ENCODE data around the gene DUSP19.

DUSP19 gene

GRCh38 chr2:183063083-183063482 is 15.5 kb upstream of the DUSP19 start:
- DNase-seq (ENCODE audit: extremely low read depth in 1 of 2, low read depth in 1 of 2), result no peak

DNA sequence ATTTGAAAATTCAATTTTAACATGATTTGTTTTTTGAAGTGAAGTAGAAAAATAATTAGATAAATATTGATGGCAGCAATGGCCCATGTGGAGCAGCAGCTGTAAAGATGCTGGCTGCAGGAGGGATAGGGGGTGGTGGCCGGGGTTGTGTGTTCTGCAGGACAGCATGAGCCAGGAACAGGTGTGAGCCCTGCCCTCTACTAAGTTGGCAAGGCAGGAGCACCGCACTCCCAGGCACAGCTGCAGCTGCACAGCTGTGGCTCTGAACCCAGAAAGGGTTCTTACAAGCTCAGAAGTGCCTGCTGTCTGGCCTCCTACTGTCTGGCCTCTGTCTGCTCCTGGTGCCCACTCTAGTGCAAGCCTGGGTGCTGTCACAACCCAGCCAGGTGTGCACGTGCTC is 10.0 kb upstream of the DUSP19 start:
- DNase-seq (ENCODE audit: extremely low read depth in 1 of 2, low read depth in 1 of 2), result no peak

DNA sequence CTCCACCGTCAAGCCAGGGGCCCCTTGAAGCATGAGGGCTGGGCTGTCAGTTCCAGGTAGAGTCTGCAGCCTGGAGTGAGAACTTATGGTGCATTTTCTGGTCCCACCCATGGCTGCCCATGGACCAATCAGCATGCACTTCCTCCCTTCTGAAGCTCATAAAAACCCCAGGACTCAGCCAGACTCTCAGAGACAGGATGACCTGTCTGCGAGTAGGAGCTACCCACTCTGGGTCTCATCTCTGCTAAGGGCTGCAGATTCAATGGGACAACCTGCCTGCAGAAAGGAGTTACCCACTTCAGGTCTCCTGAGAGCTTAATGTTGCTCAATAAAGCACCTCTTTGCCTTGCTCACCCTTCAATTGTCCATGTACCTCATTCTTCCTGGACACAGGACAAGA is 9.4 kb upstream of the DUSP19 start:
- no peak for DNase-seq (ENCODE audit: extremely low read depth in 1 of 2, low read depth in 1 of 2)

DNA sequence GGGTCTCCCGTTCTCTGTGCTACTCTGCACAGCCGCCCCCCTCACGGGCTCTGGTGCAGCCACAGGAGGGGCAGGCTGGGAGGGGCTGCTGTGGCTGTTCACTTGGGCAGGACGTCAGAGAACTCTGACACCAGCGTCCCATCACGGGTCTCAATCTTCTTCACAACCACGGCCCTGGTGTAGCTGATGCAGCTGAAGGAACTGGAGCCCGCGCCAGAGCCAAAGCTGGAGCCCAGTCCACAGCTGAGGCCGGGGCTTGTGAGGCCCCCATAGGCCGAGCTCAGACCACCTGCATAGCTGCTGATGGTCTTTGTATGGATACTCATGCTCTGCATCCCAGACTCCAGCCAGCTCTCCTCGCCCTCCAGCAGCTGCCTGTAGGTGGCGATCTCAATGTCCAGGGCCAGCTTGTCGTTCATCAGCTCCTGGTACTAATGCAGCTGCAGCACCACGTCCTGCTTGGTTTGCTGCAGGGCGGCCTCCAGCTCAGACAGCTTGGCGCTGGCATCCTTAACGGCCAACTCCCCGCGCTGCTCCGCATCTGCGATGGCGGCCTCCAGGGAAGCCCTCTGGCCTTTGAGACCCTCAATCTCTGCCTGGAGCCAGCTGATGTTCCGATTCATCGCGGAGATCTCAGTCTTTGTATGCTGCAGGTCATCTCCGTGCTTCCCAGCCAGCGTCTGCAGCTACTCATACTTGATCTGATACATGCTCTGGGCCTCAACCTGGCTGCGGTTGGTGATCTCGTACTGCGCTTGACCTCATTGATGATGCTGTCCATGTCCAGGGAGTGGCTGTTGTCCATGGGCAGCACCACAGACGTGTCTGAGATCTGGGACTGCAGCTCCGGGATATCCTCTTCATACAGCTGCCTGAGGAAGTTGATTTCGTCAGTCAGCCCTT is 7.4 kb upstream of the DUSP19 start:
- DNase-seq (ENCODE audit: extremely low read depth in 1 of 2, low read depth in 1 of 2), result no peak

- no peak for DNase-seq (ENCODE audit: extremely low read depth in 1 of 2, low read depth in 1 of 2)
These were observed 6.4 kb upstream of the DUSP19 start for GRCh38 chr2:183072177-183072576.

- DNase-seq (ENCODE audit: extremely low read depth in 1 of 2, low read depth in 1 of 2), result no peak
These were observed 434 bp upstream of the DUSP19 start for GRCh38 chr2:183078163-183078463.

DNA sequence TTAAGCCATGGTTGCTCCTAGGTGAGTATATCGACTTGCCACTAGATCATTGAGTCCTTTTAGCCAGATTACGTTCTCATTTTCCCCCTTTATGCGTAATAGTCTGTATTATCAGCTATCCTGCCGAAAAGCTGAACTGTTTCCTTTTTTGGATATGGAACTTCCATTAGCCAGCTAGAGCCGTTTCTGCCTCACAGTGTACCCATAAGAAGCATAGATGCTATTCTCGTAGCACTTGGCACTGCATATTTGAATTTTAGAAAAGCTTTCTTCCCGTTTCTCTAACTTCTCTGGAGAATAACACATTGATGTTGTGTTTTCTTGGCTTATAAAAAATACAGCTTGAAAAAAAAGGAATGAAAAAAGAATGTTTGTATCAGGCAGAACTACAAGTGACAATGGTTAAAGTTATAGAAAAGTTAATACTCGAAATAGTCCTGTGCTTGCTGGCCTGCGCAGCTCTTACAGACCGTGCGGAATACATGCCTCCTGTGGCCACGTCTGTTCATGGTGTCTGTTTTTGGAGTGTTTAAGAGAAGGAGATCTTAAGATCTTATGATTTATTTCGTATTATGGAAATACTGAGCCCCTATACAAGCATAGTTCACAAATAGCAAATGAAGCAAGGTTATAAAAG is 710 bp downstream of the DUSP19 start:
- no peak for DNase-seq (ENCODE audit: extremely low read depth in 1 of 2, low read depth in 1 of 2)

- DNase-seq (ENCODE audit: extremely low read depth in 1 of 2, low read depth in 1 of 2), result no peak
These were observed 3.4 kb downstream of the DUSP19 start for GRCh38 chr2:183081911-183082310.

DNA sequence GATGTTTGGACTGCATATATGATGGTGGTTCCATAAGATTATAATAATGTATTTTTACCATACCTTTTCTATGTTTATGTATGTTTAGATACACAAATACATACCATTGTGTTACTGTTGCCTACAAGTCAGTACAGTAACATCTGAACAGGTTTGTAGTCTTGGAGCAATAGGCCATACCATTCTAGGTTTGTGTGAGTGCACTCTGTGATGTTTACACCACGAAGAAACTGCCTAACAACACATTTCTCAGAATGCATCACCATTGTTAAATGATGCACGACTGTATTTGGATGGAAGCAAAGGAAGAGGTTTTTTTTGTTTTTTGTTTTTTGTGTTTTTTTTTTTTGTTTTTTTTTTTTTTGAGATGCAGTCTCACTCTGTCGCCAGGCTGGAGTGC is 9.5 kb downstream of the DUSP19 start:
- DNase-seq (ENCODE audit: extremely low read depth in 1 of 2, low read depth in 1 of 2), result no peak

DNA sequence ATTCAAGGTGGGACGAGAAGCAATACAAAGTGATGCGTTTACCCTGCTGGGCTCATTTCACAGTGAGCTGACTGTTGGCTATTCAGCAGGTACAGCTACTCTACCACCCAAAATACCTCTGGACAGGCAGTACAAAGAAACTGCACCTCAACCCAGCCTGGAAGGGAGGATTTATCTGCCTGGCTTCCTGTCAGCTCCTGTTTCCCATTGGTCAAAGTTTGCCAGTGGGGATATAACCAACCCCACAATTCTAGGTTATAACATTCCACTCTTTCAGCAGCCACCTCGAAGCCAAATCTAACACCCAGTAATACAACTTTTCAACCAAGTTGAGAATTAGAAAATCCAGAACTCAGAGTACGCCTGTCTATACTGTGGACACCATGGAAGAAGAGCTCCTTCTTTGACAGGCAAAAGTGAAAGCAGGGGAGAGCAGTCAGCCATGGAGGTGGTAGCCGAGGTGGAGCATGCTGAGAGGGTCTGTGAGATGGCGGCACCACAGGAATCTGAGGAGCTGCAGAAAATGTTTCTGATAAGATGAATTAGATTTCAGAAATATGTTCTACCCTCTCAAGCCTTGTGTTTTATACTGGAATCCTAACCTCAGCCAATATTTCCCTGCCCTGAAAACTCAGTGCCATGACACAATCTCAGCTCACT is 10.8 kb downstream of the DUSP19 start:
- DNase-seq (ENCODE audit: extremely low read depth in 1 of 2, low read depth in 1 of 2), result no peak

GRCh38 chr2:183091318-183091953 is 12.9 kb downstream of the DUSP19 start:
- DNase-seq (ENCODE audit: extremely low read depth in 1 of 2, low read depth in 1 of 2), result no peak

DNA sequence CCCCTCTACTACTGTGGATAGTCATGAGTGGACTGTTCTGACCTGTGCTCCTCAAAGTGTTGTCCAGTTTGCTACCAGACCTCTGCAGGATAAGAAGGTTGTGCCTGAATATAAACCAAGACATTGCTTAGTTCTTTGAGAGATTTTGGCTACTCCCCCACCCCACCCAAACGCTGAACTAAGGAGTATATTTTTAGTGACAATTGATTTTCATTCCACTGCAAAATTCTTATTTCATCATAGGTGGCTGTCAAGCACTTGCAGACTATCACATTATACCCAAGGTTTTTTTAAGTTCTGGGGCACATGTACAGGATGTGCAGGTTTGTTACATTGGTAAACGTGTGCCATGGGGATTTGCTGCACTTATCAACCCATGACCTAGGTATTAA is 13.4 kb downstream of the DUSP19 start:
- DNase-seq (ENCODE audit: extremely low read depth in 1 of 2, low read depth in 1 of 2), result no peak

DNA sequence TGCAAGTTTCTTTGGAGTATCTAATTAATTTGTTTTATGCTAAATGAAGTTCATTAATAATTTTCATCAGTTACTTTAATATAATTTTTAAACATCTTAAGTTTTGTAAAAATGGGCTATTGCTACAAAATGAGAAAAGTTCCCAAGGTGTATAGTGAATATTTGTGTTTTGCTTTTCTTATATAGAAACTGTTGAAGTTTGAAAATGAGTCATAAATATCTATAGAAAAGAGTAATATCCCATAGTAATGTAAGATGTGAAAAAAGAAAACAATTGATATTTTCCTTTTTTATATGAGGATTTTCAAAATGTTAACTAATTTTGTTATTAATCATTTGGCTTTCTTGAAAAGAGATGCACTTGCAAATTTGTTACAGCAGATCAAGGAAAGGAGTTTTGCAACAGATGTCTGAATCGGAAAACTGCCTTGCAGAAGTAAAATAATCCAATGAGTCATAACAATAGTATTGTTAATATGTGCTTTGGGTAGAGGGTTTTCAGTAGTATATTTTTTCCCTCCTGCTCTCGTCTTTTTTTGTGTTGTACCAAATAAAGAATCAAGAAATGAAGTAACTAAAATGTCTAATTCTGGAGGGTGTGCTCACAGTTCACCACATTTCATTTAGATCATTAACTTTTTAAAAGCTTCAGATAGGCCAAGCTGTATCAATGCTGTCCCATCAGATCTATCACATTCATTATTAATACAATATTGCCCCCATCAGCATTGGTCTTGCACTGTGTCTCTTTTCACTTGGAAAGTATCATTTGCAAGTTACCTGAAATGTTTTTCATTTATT is 15.5 kb downstream of the DUSP19 start:
- no peak for DNase-seq (ENCODE audit: extremely low read depth in 1 of 2, low read depth in 1 of 2)

DNA sequence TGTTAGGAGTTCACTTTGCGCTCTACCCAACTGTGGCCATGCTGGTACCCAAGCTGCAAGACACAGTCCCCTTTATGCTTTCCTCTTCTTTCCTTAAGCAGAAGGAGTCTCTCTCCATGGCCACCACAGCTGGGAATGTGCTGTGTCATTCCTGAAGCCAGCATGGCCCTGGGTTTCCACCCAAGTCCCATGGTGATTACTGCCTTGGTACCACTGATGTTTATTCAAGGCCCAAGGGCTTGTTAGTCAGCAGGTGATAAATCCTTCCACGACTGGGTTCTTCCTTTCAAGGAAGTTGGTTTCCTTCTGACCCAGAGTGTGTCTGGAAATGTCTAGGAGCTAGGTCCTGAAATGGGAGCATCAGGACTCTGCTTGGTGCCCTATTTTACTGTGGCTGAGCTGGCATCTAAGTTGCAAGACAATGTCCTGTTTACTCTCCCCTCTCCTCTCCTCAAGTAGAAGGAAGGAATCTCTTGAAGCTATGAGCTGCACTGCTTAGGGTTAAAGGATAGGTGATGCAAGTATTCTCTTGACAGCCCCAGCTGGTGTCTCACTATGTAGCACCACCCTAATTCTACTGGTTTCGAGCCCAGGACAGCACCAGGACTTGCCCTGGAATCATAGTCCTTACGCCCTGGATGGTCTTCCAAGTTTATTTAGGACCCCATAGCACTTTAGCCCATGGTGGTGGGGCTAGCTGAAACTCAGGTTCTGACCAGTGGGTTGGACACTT is 27.0 kb downstream of the DUSP19 start:
- no peak for DNase-seq (ENCODE audit: extremely low read depth in 1 of 2, low read depth in 1 of 2)

DNA sequence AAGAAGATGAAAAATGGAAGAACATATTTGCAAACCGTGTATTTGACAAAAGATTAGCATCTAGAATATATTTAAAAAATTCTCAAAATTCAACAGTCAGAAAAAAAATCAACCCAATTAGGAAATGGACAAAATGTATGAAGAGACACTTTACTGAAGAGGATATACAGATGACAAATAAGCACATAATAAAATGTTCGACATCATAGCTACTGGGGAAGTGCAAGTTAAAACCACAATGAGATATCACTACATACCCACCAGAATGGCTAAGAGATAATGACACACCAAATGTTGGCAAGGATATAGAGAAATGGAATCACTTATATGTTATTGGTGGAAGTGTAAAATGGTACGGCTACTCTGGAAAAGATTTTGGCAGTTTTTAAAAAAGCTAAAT is 34.0 kb downstream of the DUSP19 start:
- DNase-seq (ENCODE audit: extremely low read depth in 1 of 2, low read depth in 1 of 2), result no peak

GRCh38 chr2:183113630-183114029 is 35.1 kb downstream of the DUSP19 start:
- DNase-seq (ENCODE audit: extremely low read depth in 1 of 2, low read depth in 1 of 2), result no peak

- DNase-seq (ENCODE audit: extremely low read depth in 1 of 2, low read depth in 1 of 2), result no peak
These were observed 38.7 kb downstream of the DUSP19 start for GRCh38 chr2:183117226-183117625.

GRCh38 chr2:183123117-183123958 is 44.8 kb downstream of the DUSP19 start:
- no peak for DNase-seq (ENCODE audit: extremely low read depth in 1 of 2, low read depth in 1 of 2)

GRCh38 chr2:183123959-183124221 is 45.3 kb downstream of the DUSP19 start:
- DNase-seq (ENCODE audit: extremely low read depth in 1 of 2, low read depth in 1 of 2), result no peak

All from stimulated activated CD8-positive, alpha-beta memory T cell treated with anti-CD3 and anti-CD28 coated beads, Interleukin-7, amount 100 ng/mL, for 48 hours (primary cell).